ENCODE data around the gene PRPS1. TPM values are rescaled to one million over a fixed set of nuclear protein-coding genes. Genes with fewer than 3 reads are reported as not detected.

PRPS1 gene
- total and polyA plus RNA-seq, 2 of the 13 experiments (the other 11 are each of a cell fraction or from before 2014, with no cell fraction given), result 33.7 to 54.4 TPM

DNA sequence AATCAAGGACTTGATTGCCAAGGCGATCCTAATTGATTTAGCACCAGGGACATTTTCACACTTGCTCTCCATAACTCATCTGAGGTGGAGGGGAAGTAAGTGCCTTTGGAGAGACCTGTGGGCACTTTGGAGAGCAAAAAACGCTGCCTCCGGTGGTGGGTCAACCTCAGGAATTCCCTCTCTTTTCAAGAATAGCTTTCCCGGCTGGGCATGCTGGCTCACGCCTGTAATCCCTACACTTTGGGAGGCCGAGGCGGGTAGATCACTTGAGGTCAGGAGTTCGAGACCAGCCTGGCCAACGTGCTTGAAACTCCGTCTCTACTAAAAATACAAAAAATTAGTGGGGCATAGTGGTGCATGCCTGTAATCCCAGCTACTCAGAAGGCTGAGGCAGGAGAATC, 49.2 kb downstream of the PRPS1 start (continued):
- TF ChIP-seq, protein P1, sequence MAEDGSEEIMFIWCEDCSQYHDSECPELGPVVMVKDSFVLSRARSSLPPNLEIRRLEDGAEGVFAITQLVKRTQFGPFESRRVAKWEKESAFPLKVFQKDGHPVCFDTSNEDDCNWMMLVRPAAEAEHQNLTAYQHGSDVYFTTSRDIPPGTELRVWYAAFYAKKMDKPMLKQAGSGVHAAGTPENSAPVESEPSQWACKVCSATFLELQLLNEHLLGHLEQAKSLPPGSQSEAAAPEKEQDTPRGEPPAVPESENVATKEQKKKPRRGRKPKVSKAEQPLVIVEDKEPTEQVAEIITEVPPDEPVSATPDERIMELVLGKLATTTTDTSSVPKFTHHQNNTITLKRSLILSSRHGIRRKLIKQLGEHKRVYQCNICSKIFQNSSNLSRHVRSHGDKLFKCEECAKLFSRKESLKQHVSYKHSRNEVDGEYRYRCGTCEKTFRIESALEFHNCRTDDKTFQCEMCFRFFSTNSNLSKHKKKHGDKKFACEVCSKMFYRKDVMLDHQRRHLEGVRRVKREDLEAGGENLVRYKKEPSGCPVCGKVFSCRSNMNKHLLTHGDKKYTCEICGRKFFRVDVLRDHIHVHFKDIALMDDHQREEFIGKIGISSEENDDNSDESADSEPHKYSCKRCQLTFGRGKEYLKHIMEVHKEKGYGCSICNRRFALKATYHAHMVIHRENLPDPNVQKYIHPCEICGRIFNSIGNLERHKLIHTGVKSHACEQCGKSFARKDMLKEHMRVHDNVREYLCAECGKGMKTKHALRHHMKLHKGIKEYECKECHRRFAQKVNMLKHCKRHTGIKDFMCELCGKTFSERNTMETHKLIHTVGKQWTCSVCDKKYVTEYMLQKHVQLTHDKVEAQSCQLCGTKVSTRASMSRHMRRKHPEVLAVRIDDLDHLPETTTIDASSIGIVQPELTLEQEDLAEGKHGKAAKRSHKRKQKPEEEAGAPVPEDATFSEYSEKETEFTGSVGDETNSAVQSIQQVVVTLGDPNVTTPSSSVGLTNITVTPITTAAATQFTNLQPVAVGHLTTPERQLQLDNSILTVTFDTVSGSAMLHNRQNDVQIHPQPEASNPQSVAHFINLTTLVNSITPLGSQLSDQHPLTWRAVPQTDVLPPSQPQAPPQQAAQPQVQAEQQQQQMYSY (CRISPR knock-in tag; IDR thresholded peaks at IDR 0.05), result no peak
- TF ChIP-seq MIER3 (CRISPR knock-in tag; IDR thresholded peaks at IDR 0.05; ENCODE audit: borderline replicate concordance) (no peak), TAF15 (IDR thresholded peaks at IDR 0.05; ENCODE audit: low read depth, low read length, poor library complexity, severe bottlenecking) (no peak), YY1 (IDR thresholded peaks at IDR 0.05; ENCODE audit: insufficient read depth, insufficient replicate concordance, low read depth, low read length) (no peak), MTA3 (CRISPR knock-in tag; IDR thresholded peaks at IDR 0.05) (no peak), ZNF280B (CRISPR knock-in tag; IDR thresholded peaks at IDR 0.05; ENCODE audit: borderline replicate concordance) (no peak)

GRCh38 chrX:107677909-107678308, 49.6 kb downstream of the PRPS1 start:
- H3K27me3 ChIP-seq (ENCODE audit: control insufficient read depth in 1 of 2, insufficient read depth in 2 of 2, low read length in 2 of 2), result peaks cover 0 to 3% of the 10 kb centered on the region in 2 experiments; a peak in 2 of 5 replicates
- BruUV-seq (replicated peaks), result no TSS peak
- H3K4me3 ChIP-seq (replicated peaks in 1 of 3; ENCODE audit: insufficient read depth in 1 of 3, low read depth in 2 of 3, low read length in 3 of 3), result no peak overlapping the region
- no peaks in the 10 kb centered on the region for H3K9me3 ChIP-seq (ENCODE audit: low read length)
- no peaks in the 10 kb centered on the region for H4K20me1 ChIP-seq (ENCODE audit: insufficient read depth, low read length)
- intact Hi-C loops (cut with micrococcal nuclease; ENCODE audit: unreplicated experiment), result no loop called here
- H3K79me2 ChIP-seq (ENCODE audit: insufficient read depth, low read length), result no peaks in the 10 kb centered on the region
- WGBS (ENCODE audit: low lambda C conversion rate), result 5% methylated on average over 3 of the region's 4 CpGs
- H3K4me2 ChIP-seq (ENCODE audit: low read depth, low read length), result no peak overlapping the region
- in situ Hi-C loops (cut with HindIII; ENCODE audit: extremely low pct_ligation_motif_present, low pct_unique_long_range_greater_than_20kb), result no loop called here
- FAIRE-seq (no peak), ATAC-seq (no peak), DNase-seq (ENCODE audit: low spot score) (no peak)
- no peak overlapping the region for H3K27ac ChIP-seq (ENCODE audit: extremely low read length, insufficient read depth, low read length)
- H2AFZ ChIP-seq (ENCODE audit: low read length), result no peak overlapping the region
- no peak overlapping the region for H3K9ac ChIP-seq (ENCODE audit: insufficient read depth, low read depth, low read length)
- H3K36me3 ChIP-seq (replicated peaks in 1 of 2; ENCODE audit: control insufficient read depth in 1 of 2, insufficient read depth in 2 of 2, low read length in 2 of 2), result no peaks in the 10 kb centered on the region
- CTCF ChIA-PET (ENCODE audit: low intra/inter-chr PET ratio, low total read pairs), result no interaction called here
- no peaks in the 10 kb centered on the region for H3K4me1 ChIP-seq (ENCODE audit: insufficient read depth, low read length)
- POLR2A ChIA-PET, result no interaction called here
- TF ChIP-seq, protein P2, sequence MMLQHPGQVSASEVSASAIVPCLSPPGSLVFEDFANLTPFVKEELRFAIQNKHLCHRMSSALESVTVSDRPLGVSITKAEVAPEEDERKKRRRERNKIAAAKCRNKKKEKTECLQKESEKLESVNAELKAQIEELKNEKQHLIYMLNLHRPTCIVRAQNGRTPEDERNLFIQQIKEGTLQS (CRISPR knock-in tag; IDR thresholded peaks at IDR 0.05), result no peak
- no peak for TF ChIP-seq BORCS8-MEF2B (CRISPR knock-in tag; IDR thresholded peaks at IDR 0.05)
- no peak for TF ChIP-seq ARID5B (CRISPR knock-in tag; IDR thresholded peaks at IDR 0.05)
- TF ChIP-seq ZNF580 (CRISPR knock-in tag; IDR thresholded peaks at IDR 0.05; ENCODE audit: borderline replicate concordance, low read depth), result no peak
- no peak for TF ChIP-seq HCFC1 (IDR thresholded peaks at IDR 0.05; ENCODE audit: low read depth, low read length)
- TF ChIP-seq HDAC6 (IDR thresholded peaks at IDR 0.05; ENCODE audit: low read depth, low read length), result no peak
- TF ChIP-seq ZNF468 (CRISPR knock-in tag; IDR thresholded peaks at IDR 0.05), result no peak
- TF ChIP-seq SOX6 (IDR thresholded peaks at IDR 0.05), result no peak
- TF ChIP-seq SOX6 (CRISPR knock-in tag; IDR thresholded peaks at IDR 0.05), result no peak

Measured in HepG2 (cell line).